HCT116 (cell line): ENCODE measurements around the gene FADS6. TPM values are rescaled to one million over a fixed set of nuclear protein-coding genes. Genes with fewer than 3 reads are reported as not detected.
A peak's percentile ranks its signal among the peaks of the same experiment; 100 is the strongest.

ENCODE experiments used
- ATAC-seq: fragments of 200-7000 bp; cut with Tn5 transposase; 2 replicates; pipeline ENCODE4 v1.9.1; 2020; ENCODE audit warnings: mild to moderate bottlenecking, moderate library complexity
- BruUV-seq: library from RNA; stranded (reverse); fragments of 400-500 nt; replicated peaks from 2 replicates; lab custom pipeline; 2021; lab: Mats Ljungman, UMichigan
- CTCF ChIA-PET: fragments of 300-600 bp; sonication (Branson Sonifier 250); formaldehyde crosslinking; loops from one replicate; lab custom pipeline; 2021; ENCODE audit warnings: antibody characterized with exemption; lab: Charles Lee
- POLR2A ChIA-PET: fragments of 300-600, 350-600 bp; sonication (Branson Sonifier 250); formaldehyde crosslinking; loops from one replicate; lab custom pipeline; 2021; ENCODE audit warnings: antibody characterized with exemption; lab: Charles Lee
- RAD21 ChIA-PET, 2 experiments: fragments of 300-600 bp; sonication (Branson Sonifier 250); formaldehyde crosslinking; loops; one replicate each; lab custom pipeline; 2023; ENCODE audit warnings: low total read pairs in 2 of 2; ENCODE audit not compliant: uncharacterized antibody in 2 of 2, unreplicated experiment in 2 of 2, low non-redundant PET in 1 of 2; lab: Charles Lee
- DNase-seq: peaks from one replicate; pipeline ENCODE4 v3.0.0-alpha.2; 2010; ENCODE audit warnings: low read depth, low spot score
- H2AFZ ChIP-seq: fragments of 200-600 bp; shearing (Covaris generic), sonication (generic); 2 replicates; pipeline ENCODE4 v1.6.1; 2017; ENCODE audit warnings: low read depth, mixed run types, mixed read lengths, antibody characterized with exemption, low read length; ENCODE audit not compliant: poor library complexity, severe bottlenecking
- H3K27ac ChIP-seq: 2 replicates; pipeline ENCODE4 v1.5.1; 2012; ENCODE audit warnings: low read depth, low read length
- H3K27me3 ChIP-seq: fragments of 200-600 bp; sonication (generic); 2 replicates; pipeline ENCODE4 v1.6.1; 2016; ENCODE audit warnings: mixed run types, low read length, mixed read lengths; ENCODE audit not compliant: insufficient read depth
- H3K36me3 ChIP-seq, 2 experiments: fragments of 200-500 bp in 1 of 2; fragments of 200-600 bp in 1 of 2; sonication (Bioruptor generic) in 1 of 2; sonication (generic) in 1 of 2; 2 replicates each; pipeline versions ENCODE4 v1.5.1 to v1.6.1; 2014 to 2016; ENCODE audit warnings: low read length in 2 of 2, inconsistent platforms in 1 of 2, mixed read lengths in 1 of 2, mixed run types in 1 of 2; ENCODE audit not compliant: insufficient read depth in 2 of 2, control insufficient read depth in 1 of 2
- H3K4me1 ChIP-seq, 2 experiments: fragments of 200-600 bp in 1 of 2; sonication (generic) in 1 of 2; 2 replicates each; pipeline versions ENCODE4 v1.5.1 to v1.6.1; 2012 to 2017; ENCODE audit warnings: low read length in 2 of 2, inconsistent platforms in 1 of 2, mild to moderate bottlenecking in 1 of 2, mixed read lengths in 1 of 2, mixed run types in 1 of 2, moderate library complexity in 1 of 2; ENCODE audit not compliant: insufficient read depth in 2 of 2, control insufficient read depth in 1 of 2
- H3K4me2 ChIP-seq: fragments of 200-600 bp; sonication (generic); 2 replicates; pipeline ENCODE4 v1.6.1; 2017; ENCODE audit warnings: mixed run types, low read length, mixed read lengths
- H3K4me3 ChIP-seq, 2 experiments: fragments of 200-600 bp in 1 of 2; sonication (generic) in 1 of 2; replicated peaks in 1 of 2; 2 replicates each; pipeline ENCODE4 v1.5.1; 2011 to 2016; ENCODE audit warnings: low read length in 2 of 2, control low read depth in 1 of 2, low read depth in 1 of 2, mild to moderate bottlenecking in 1 of 2, mixed read lengths in 1 of 2, mixed run types in 1 of 2
- H3K79me2 ChIP-seq: fragments of 200-600 bp; sonication (generic); 2 replicates; pipeline ENCODE4 v1.6.1; 2017; ENCODE audit warnings: mild to moderate bottlenecking, mixed run types, low read length, moderate library complexity, mixed read lengths; ENCODE audit not compliant: insufficient read depth
- H3K9ac ChIP-seq: fragments of 200-600 bp; sonication (generic); 2 replicates; pipeline ENCODE4 v1.6.1; 2016; ENCODE audit warnings: low read length, mixed read lengths
- H3K9me2 ChIP-seq: fragments of 200-600 bp; sonication (generic), shearing (Covaris generic); 2 replicates; pipeline ENCODE4 v1.6.1; 2017; ENCODE audit warnings: mixed run types, mild to moderate bottlenecking, moderate library complexity; ENCODE audit not compliant: insufficient read depth
- H3K9me3 ChIP-seq, 2 experiments: fragments of 200-500 bp in 1 of 2; fragments of 200-600 bp in 1 of 2; sonication (Bioruptor generic) in 1 of 2; sonication (generic) in 1 of 2; 2 replicates each; pipeline ENCODE4 v1.6.1; 2014 to 2017; ENCODE audit warnings: low read length in 2 of 2, mixed read lengths in 2 of 2, inconsistent platforms in 1 of 2, low read depth in 1 of 2, mild to moderate bottlenecking in 1 of 2, mixed run types in 1 of 2, moderate library complexity in 1 of 2; ENCODE audit not compliant: control insufficient read depth in 1 of 2, insufficient read depth in 1 of 2
- H4K20me1 ChIP-seq: fragments of 200-600 bp; sonication (generic), shearing (Covaris generic); 2 replicates; pipeline ENCODE4 v1.6.1; 2017; ENCODE audit warnings: mixed run types, mild to moderate bottlenecking, moderate library complexity; ENCODE audit not compliant: insufficient read depth
- CBX3 ChIP-seq: IDR thresholded peaks from 2 replicates; pipeline ENCODE4 v1.6.1; 2012; ENCODE audit warnings: low read depth
- CEBPB ChIP-seq: IDR thresholded peaks from 2 replicates; pipeline ENCODE4 v1.6.1; 2012; ENCODE audit warnings: low read depth
- CTCF ChIP-seq, 3 experiments: fragments of 200-600 bp in 1 of 3; sonication (generic) in 1 of 3; IDR thresholded peaks in 2 of 3; conservative IDR thresholded peaks in 1 of 3; 2 replicates each; pipeline ENCODE4 v1.5.1; 2012 to 2017; ENCODE audit warnings: low read depth in 2 of 3, low read length in 2 of 3, antibody characterized with exemption in 1 of 3, borderline replicate concordance in 1 of 3, control low read depth in 1 of 3, mild to moderate bottlenecking in 1 of 3, mixed read lengths in 1 of 3, mixed run types in 1 of 3, moderate library complexity in 1 of 3; ENCODE audit not compliant: insufficient read depth in 1 of 3
- EGR1 ChIP-seq: IDR thresholded peaks from 2 replicates; pipeline ENCODE4 v1.6.1; 2012; ENCODE audit warnings: low read depth
- EZH2 ChIP-seq: fragments of 200-600 bp; sonication (generic); IDR thresholded peaks from 2 replicates; pipeline ENCODE4 v1.6.1; 2017; ENCODE audit warnings: antibody characterized with exemption, mixed run types
- EZH2phosphoT487 ChIP-seq: fragments of 200-600 bp; IDR thresholded peaks from 2 replicates; pipeline ENCODE4 v1.6.1; 2018; ENCODE audit warnings: antibody characterized with exemption, borderline replicate concordance
- FOSL1 ChIP-seq: IDR thresholded peaks from 2 replicates; pipeline ENCODE4 v1.6.1; 2012; ENCODE audit warnings: low read depth
- JUND ChIP-seq: IDR thresholded peaks from 2 replicates; pipeline ENCODE4 v1.6.1; 2012
- MAX ChIP-seq: IDR thresholded peaks from 2 replicates; pipeline ENCODE4 v1.6.1; 2012
- POLR2A ChIP-seq: IDR thresholded peaks from 2 replicates; pipeline ENCODE4 v1.7.0; 2011; ENCODE audit warnings: borderline replicate concordance; ENCODE audit not compliant: insufficient read depth, insufficient read length; ENCODE audit errors: extremely low read depth
- POLR2AphosphoS5 ChIP-seq: IDR thresholded peaks from 2 replicates; pipeline ENCODE4 v1.6.1; 2011; ENCODE audit warnings: mild to moderate bottlenecking, low read depth, low read length, moderate library complexity
- RAD21 ChIP-seq: IDR thresholded peaks from 2 replicates; pipeline ENCODE4 v1.6.1; 2012; ENCODE audit warnings: low read depth, mild to moderate bottlenecking
- SIN3A ChIP-seq: IDR thresholded peaks from 2 replicates; pipeline ENCODE4 v1.6.1; 2012; ENCODE audit warnings: low read depth
- SRF ChIP-seq: IDR thresholded peaks from 2 replicates; pipeline ENCODE4 v1.6.1; 2012; ENCODE audit warnings: low read depth
- TCF7L2 ChIP-seq: IDR thresholded peaks from 2 replicates; pipeline ENCODE4 v1.7.0; 2011; ENCODE audit warnings: borderline replicate concordance, inconsistent platforms; ENCODE audit not compliant: insufficient read depth, insufficient read length; ENCODE audit errors: extremely low read depth
- YY1 ChIP-seq: IDR thresholded peaks from 2 replicates; pipeline ENCODE4 v1.6.1; 2011; ENCODE audit warnings: low read length, low read depth, moderate library complexity, mild to moderate bottlenecking; ENCODE audit not compliant: insufficient replicate concordance; ENCODE audit errors: extremely low read depth
- ZBTB33 ChIP-seq: IDR thresholded peaks from 2 replicates; pipeline ENCODE4 v1.6.1; 2011; ENCODE audit warnings: mild to moderate bottlenecking, low read length, moderate library complexity; ENCODE audit not compliant: insufficient replicate concordance; ENCODE audit errors: extremely low read depth
- ZFX ChIP-seq: fragments of 450-650 bp; IDR thresholded peaks from 2 replicates; pipeline ENCODE4 v1.6.1; 2017
- ZNF274 ChIP-seq: fragments of 200-500 bp; sonication (Bioruptor generic); IDR thresholded peaks from 2 replicates; pipeline ENCODE4 v1.6.1; 2014; ENCODE audit warnings: mild to moderate bottlenecking, low read depth, low read length, inconsistent platforms
- intact Hi-C: fragments of 100-400 bp; cut with micrococcal nuclease; formaldehyde crosslinking; loops from 2 replicates; pipeline ENCODE4 v1.10.0; 2022
- total RNA-seq: library from RNA; stranded (reverse); gene quantifications from one replicate; pipeline ENCODE4 v1.2.1, GENCODE V29; 2021; ENCODE audit not compliant: unreplicated experiment
- TF ChIP-seq, protein P1 (sequence below): IDR thresholded peaks from 2 replicates; pipeline ENCODE4 v1.6.1; 2012

The FADS6 gene
- total RNA-seq, 1 experiment from 2014 or later: not detected

GRCh38 chr17:74875155-74875976 is 18.1 kb downstream of the FADS6 start:
- ChIA-PET CTCF (interaction anchor here (3.1 kb wide), 1 partner anchor 13 kb away, joined by 40 read pairs; no protein-coding TSS in a partner anchor), RAD21 (interaction anchor here in 1 of 2 experiments (1.0 kb wide), 1 partner anchor 31 kb away, joined by 3 read pairs; no protein-coding TSS in a partner anchor), POLR2A (interaction anchor here (1.3 kb wide), 1 partner anchor 31 kb away, joined by 3 read pairs; no protein-coding TSS in a partner anchor)
- Histone ChIP-seq H3K4me2 (0 out of 2 replicates have a peak overlapping the region, but pooled peaks have one; percentile 11), H3K9me3 (no peaks in the 10 kb centered on the region), H3K27me3 (no peaks in the 10 kb centered on the region), H3K27ac (no peak overlapping the region), H3K9ac (no peak overlapping the region), H3K9me2 (no peaks in the 10 kb centered on the region), H4K20me1 (no peaks in the 10 kb centered on the region), H3K36me3 (no peaks in the 10 kb centered on the region), H2AFZ (no peak overlapping the region), H3K4me1 (peaks cover 14 to 51% of the 10 kb centered on the region in 2 experiments), H3K79me2 (peaks cover 12% of the 10 kb centered on the region), H3K4me3 (no peak overlapping the region)
- BruUV-seq: no TSS peak
- intact Hi-C loops: no loop called here
- no peak for DNase-seq
- ATAC-seq: no peak
- TF ChIP-seq EZH2 (no peak), MAX (no peak), SRF (no peak), CTCF (IDR thresholded peaks at IDR 0.05 in 2 of 3, conservative IDR thresholded peaks at IDR 0.05 in 1 of 3; ENCODE audit: borderline replicate concordance in 1 of 3, insufficient read depth in 1 of 3, low read depth in 2 of 3, low read length in 2 of 3) (no peak), RAD21 (no peak), TCF7L2 (no peak), SIN3A (no peak), POLR2AphosphoS5 (no peak), CBX3 (no peak), ZBTB33 (no peak), FOSL1 (no peak), EZH2phosphoT487 (no peak), JUND (no peak), ZNF274 (no peak), POLR2A (no peak), YY1 (no peak), CEBPB (no peak), EGR1 (no peak), ZFX (no peak)
- TF ChIP-seq, protein P1, sequence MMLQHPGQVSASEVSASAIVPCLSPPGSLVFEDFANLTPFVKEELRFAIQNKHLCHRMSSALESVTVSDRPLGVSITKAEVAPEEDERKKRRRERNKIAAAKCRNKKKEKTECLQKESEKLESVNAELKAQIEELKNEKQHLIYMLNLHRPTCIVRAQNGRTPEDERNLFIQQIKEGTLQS: no peak
